Natural killer cell (primary cell): Measurements from ENCODE around the gene SRPK2. TPM values are rescaled to one million over a fixed set of nuclear protein-coding genes. Genes with fewer than 3 reads are reported as not detected.
"Not testable (repeated sequence)": the region's sequence is repeated elsewhere in the genome, so short reads cannot be mapped to it uniquely, and the experiment has no call there.

Experiments
- ATAC-seq, 3 donors: fragments of 150-1000 bp in 2 of 3; fragments of 200-7000 bp in 1 of 3; cut with Tn5 transposase; 1 replicate in 1 of 3; 2 replicates in 2 of 3; pipeline ENCODE4 v1.10.0; 2021; ENCODE audit warnings: mild to moderate bottlenecking in 2 of 3, moderate library complexity in 2 of 3
- DNase-seq, 2 donors: peaks; one replicate each; pipeline versions ENCODE4 v3.0.0 to v3.0.0-alpha.2; 2013 to 2021; ENCODE audit warnings: mixed read lengths in 1 of 2
- H3K27ac ChIP-seq: one replicate; pipeline ENCODE4 v1.5.1; 2013; ENCODE audit warnings: mild to moderate bottlenecking, low read length
- H3K27me3 ChIP-seq: one replicate; pipeline ENCODE4 v1.6.1; 2013; ENCODE audit warnings: low read length; ENCODE audit not compliant: control insufficient read depth, insufficient read depth
- H3K36me3 ChIP-seq: one replicate; pipeline ENCODE4 v1.6.1; 2013; ENCODE audit warnings: low read length; ENCODE audit not compliant: control insufficient read depth, insufficient read depth
- H3K4me1 ChIP-seq: one replicate; pipeline ENCODE4 v1.6.1; 2013; ENCODE audit warnings: low read length; ENCODE audit not compliant: control insufficient read depth, insufficient read depth
- H3K4me3 ChIP-seq: one replicate; pipeline ENCODE4 v1.5.1; 2013; ENCODE audit warnings: low read length
- H3K9me3 ChIP-seq: one replicate; pipeline ENCODE4 v1.6.1; 2013; ENCODE audit warnings: low read length; ENCODE audit not compliant: control insufficient read depth, insufficient read depth
- H3K27ac Mint-ChIP-seq, 2 donors: one replicate each; pipeline ENCODE4 v1.8.0; 2022; ENCODE audit warnings: mild to moderate bottlenecking in 2 of 2, mixed read lengths in 2 of 2, moderate library complexity in 1 of 2
- H3K27me3 Mint-ChIP-seq, 2 donors: one replicate each; pipeline ENCODE4 v1.8.0; 2022; ENCODE audit warnings: low read depth in 2 of 2, mixed read lengths in 2 of 2
- H3K36me3 Mint-ChIP-seq: one replicate; pipeline ENCODE4 v1.8.0; 2022; ENCODE audit warnings: mixed read lengths
- H3K4me1 Mint-ChIP-seq, 2 donors: one replicate each; pipeline ENCODE4 v1.8.0; 2022; ENCODE audit warnings: mixed read lengths in 2 of 2
- H3K4me3 Mint-ChIP-seq: one replicate; pipeline ENCODE4 v1.8.0; 2022; ENCODE audit warnings: mild to moderate bottlenecking, moderate library complexity, mixed read lengths
- H3K9me3 Mint-ChIP-seq, 2 donors: one replicate each; pipeline ENCODE4 v1.8.0; 2022; ENCODE audit warnings: mixed read lengths in 2 of 2
- WGBS: methylation state at CpG from one replicate; pipeline ENCODE4 v1.1.7; 2013; ENCODE audit warnings: missing lambda C conversion rate; ENCODE audit not compliant: insufficient coverage; 5-methylcytosine and 5-hydroxymethylcytosine counted together
- intact Hi-C: fragments of 100-400 bp; cut with micrococcal nuclease; formaldehyde crosslinking; loops from one replicate; pipeline ENCODE4 v1.14.2; 2022
- total RNA-seq, 4 donors: library from RNA; stranded (reverse); fragments of 120-200 nt in 1 of 4; gene quantifications; one replicate each; pipeline versions ENCODE4 v1.2.3 to v1.2.4, GENCODE V29; 2013 to 2022
- TF ChIP-seq, protein P1 (sequence below): fragments of 200-600 bp; IDR thresholded peaks from one replicate; pipeline ENCODE4 v1.8.0; 2022; ENCODE audit warnings: antibody characterized with exemption

Gene SRPK2
- total RNA-seq, 3 donors from 2014 or later (not counting 1 experiment from before 2014, with no cell fraction given), result 103 to 121 (median 108) TPM

DNA sequence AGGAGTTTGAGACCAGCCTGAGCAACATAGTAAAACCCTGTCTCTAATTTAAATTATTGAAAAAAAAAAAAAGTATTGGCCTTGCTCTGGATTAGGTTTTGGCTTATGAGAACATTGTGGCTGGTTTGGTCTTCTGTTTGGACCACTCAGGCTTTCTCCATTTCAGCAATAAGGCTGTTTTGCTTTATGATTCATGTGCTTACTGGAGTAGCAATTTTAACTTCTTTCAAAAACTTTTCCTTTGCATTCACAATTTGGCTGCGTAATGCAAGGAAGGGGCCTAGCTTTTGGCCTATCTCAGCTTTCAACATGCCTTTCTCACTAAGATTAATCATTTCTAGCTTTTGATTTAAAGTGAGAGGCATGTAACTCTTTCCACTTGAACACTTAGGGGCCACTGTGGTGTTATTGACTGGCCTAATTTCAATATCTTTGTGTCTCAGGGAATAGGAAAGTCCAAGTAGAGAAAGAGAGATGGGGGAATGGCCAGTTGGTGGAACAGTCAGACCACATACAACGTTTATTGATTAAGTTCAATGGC, 38.0 kb upstream of the SRPK2 start:
- Mint-ChIP-seq H3K27me3 (no peaks in the 10 kb centered on the region), H3K36me3 (no peaks in the 10 kb centered on the region), H3K4me1 (no peaks in the 10 kb centered on the region), H3K9me3 (no peaks in the 10 kb centered on the region), H3K27ac (no peak overlapping the region), H3K4me3 (no peak overlapping the region)
- TF ChIP-seq, protein P1, sequence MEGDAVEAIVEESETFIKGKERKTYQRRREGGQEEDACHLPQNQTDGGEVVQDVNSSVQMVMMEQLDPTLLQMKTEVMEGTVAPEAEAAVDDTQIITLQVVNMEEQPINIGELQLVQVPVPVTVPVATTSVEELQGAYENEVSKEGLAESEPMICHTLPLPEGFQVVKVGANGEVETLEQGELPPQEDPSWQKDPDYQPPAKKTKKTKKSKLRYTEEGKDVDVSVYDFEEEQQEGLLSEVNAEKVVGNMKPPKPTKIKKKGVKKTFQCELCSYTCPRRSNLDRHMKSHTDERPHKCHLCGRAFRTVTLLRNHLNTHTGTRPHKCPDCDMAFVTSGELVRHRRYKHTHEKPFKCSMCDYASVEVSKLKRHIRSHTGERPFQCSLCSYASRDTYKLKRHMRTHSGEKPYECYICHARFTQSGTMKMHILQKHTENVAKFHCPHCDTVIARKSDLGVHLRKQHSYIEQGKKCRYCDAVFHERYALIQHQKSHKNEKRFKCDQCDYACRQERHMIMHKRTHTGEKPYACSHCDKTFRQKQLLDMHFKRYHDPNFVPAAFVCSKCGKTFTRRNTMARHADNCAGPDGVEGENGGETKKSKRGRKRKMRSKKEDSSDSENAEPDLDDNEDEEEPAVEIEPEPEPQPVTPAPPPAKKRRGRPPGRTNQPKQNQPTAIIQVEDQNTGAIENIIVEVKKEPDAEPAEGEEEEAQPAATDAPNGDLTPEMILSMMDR, result no peak
- intact Hi-C loops, result no loop called here
- no peaks in the 10 kb centered on the region for H3K9me3 ChIP-seq
- WGBS, result 90% methylated on average over 2 of the region's 2 CpGs
- H3K27me3 ChIP-seq, result no peaks in the 10 kb centered on the region
- no peaks in the 10 kb centered on the region for H3K4me1 ChIP-seq
- H3K36me3 ChIP-seq, result no peaks in the 10 kb centered on the region
- DNase-seq (no peak), ATAC-seq (no peak)
- H3K4me3 ChIP-seq, result no peak overlapping the region
- H3K27ac ChIP-seq, result no peak overlapping the region

DNA sequence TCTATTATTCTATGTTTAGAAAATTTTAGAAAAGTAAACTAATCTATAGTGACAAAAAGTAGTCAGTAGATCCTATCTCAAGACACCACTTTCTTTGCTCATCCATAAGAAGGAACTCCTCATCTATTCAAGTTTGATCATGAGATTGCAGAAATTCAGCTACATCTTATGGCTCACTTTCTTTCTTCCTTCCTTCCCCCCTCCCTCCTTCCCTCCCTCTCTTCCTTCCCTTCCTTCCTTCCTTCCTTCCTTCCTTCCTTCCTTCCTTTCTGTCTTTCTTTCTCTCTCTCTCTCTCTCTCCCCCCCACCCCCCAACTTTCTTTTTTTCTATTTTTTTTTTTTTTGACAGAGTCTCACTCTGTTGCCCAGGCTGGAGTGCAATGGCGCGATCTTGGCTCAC, 35.3 kb upstream of the SRPK2 start:
- Histone ChIP-seq H3K4me1 (no peaks in the 10 kb centered on the region), H3K27ac (no peak overlapping the region), H3K27me3 (no peaks in the 10 kb centered on the region), H3K9me3 (no peaks in the 10 kb centered on the region), H3K36me3 (no peaks in the 10 kb centered on the region), H3K4me3 (no peak overlapping the region)
- Mint-ChIP-seq H3K9me3 (no peaks in the 10 kb centered on the region), H3K4me3 (no peak overlapping the region), H3K36me3 (no peaks in the 10 kb centered on the region), H3K27ac (no peak overlapping the region), H3K27me3 (no peaks in the 10 kb centered on the region), H3K4me1 (no peaks in the 10 kb centered on the region)
- intact Hi-C loops, result no loop called here
- no peak for ATAC-seq
- TF ChIP-seq, protein P1, result no peak
- DNase-seq, result no peak
- 95% methylated on average over 2 of the region's 2 CpGs for WGBS

DNA sequence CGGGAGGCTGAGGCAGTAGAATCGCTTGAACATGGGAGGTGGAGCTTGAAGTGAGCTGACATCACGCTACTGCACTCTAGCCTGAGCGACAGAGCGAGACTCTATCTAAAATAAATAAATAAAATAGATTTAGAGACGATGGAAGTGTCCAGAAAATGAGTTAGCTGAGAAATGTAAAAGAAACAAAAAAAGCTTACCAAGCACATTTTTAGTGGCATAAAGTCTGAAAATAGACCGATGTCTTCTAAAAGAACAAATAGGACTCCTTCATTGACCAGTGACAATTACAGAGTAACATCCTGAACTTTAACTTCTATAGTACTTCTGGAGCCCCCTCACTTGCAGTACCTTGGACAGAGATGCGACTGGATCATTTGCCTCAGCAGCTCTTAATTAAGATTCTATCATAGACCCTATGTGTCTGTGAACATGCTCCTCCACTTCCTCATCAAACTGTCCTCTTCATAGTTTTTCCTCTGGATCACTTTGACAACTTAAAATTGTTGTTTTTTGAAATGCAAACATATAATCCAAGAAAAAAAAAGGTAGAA, 25.2 kb upstream of the SRPK2 start:
- no peak for DNase-seq
- H3K27me3 Mint-ChIP-seq, result no peaks in the 10 kb centered on the region

DNA sequence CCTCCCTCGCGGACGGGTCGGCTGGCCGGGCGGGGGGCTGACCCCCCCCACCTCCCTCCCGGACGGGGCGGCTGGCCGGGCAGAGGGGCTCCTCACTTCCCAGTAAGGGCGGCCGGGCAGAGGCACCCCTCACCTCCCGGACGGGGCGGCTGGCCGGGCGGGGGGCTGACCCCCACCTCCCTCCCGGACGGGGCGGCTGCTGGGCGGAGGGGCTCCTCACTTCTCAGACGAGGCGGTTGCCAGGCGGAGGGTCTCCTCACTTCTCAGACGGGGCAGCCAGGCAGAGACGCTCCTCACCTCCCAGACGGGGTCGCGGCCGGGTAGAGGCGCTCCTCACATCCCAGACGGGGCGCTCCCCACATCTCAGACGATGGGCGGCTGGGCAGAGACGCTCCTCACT, 22.1 kb upstream of the SRPK2 start:
- H3K27ac Mint-ChIP-seq, H3K27me3 Mint-ChIP-seq, H3K36me3 ChIP-seq, H3K4me3 ChIP-seq, intact Hi-C loops, H3K4me3 Mint-ChIP-seq, DNase-seq, H3K9me3 ChIP-seq, H3K4me1 ChIP-seq, H3K27me3 ChIP-seq, H3K9me3 Mint-ChIP-seq, H3K4me1 Mint-ChIP-seq, ATAC-seq, H3K36me3 Mint-ChIP-seq, H3K27ac ChIP-seq: not testable (repeated sequence)
- 92% methylated on average over 15 of the region's 36 CpGs for WGBS

More for the DNA sequence above, 25.2 kb upstream of the SRPK2 start:
- Mint-ChIP-seq H3K9me3 (no peaks in the 10 kb centered on the region), H3K27ac (no peak overlapping the region), H3K36me3 (no peaks in the 10 kb centered on the region), H3K4me3 (no peak overlapping the region), H3K4me1 (no peaks in the 10 kb centered on the region)
- Histone ChIP-seq H3K27ac (no peak overlapping the region), H3K4me3 (no peak overlapping the region), H3K36me3 (no peaks in the 10 kb centered on the region), H3K4me1 (no peaks in the 10 kb centered on the region), H3K27me3 (no peaks in the 10 kb centered on the region), H3K9me3 (no peaks in the 10 kb centered on the region)
- TF ChIP-seq, protein P1, result no peak
- WGBS, result 84% methylated on average over 4 of the region's 8 CpGs
- intact Hi-C loops, result no loop called here
- no peak for ATAC-seq

DNA sequence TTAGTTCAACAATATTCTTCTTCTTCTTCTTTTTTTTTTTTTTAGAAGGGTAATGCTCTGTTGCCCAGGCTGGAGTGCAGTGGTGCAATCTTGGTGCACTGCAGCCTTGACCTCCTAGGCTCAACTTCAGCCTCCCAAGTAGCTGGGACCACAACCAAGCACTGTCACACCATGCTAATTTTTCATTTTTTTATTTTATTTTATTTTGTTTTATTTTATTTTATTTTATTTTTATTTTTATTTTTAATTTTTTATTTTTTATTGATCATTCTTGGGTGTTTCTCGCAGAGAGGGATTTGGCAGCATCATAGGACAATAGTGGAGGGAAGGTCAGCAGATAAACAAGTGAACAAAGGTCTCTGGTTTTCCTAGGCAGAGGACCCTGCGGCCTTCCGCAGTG, 21.1 kb upstream of the SRPK2 start:
- H3K9me3 ChIP-seq, H3K9me3 Mint-ChIP-seq: not testable (repeated sequence)

More for the DNA sequence above, 21.1 kb upstream of the SRPK2 start:
- H3K27me3 ChIP-seq, H3K36me3 Mint-ChIP-seq, DNase-seq, H3K4me3 Mint-ChIP-seq, H3K4me1 Mint-ChIP-seq, ATAC-seq, H3K27me3 Mint-ChIP-seq, H3K4me3 ChIP-seq, H3K36me3 ChIP-seq, H3K4me1 ChIP-seq, H3K27ac ChIP-seq, intact Hi-C loops, H3K27ac Mint-ChIP-seq: not testable (repeated sequence)
- WGBS, result no CpG with 5 or more reads among the region's 3 CpGs
